ENCODE measurements around the gene DCLK2. TPM values are rescaled to one million over a fixed set of nuclear protein-coding genes. Genes with fewer than 3 reads are reported as not detected.

Gene DCLK2
- total RNA-seq, 1 experiment from 2014 or later: 29.7 TPM

GRCh38 chr4:150104404-150105027, 26.3 kb downstream of the DCLK2 start:
- in situ Hi-C loops (cut with HindIII; ENCODE audit: low pct_unique_long_range_greater_than_20kb, low sequenced_read_pairs): no loop called here
- no peak for DNase-seq (ENCODE audit: low read depth)

DNA sequence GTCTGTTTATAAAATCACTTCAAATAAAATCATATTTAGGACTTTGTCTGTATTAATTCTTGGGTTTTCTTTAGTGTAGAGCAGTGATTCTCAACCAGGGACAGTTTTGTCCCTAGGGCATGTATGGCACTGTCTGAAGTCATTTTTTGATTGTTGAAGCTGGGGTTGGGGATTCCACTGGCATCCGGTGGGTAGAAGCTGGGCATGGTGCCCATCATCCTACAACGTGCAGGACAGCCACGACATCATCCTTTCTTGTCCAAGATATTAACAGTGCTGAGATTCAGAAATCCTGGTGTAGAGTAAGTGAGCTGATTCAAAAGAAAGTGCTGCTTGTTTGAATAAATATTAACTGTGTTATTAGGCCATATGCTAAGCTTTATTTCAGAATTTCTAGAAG, 28.6 kb downstream of the DCLK2 start:
- no peak for DNase-seq (ENCODE audit: low read depth)
- in situ Hi-C loops (cut with HindIII; ENCODE audit: low pct_unique_long_range_greater_than_20kb, low sequenced_read_pairs): no loop called here

GRCh38 chr4:150108691-150109090, 30.4 kb downstream of the DCLK2 start:
- in situ Hi-C loops (cut with HindIII; ENCODE audit: low pct_unique_long_range_greater_than_20kb, low sequenced_read_pairs): no loop called here
- DNase-seq (ENCODE audit: low read depth): no peak

GRCh38 chr4:150114641-150115040, 36.4 kb downstream of the DCLK2 start:
- in situ Hi-C loops (cut with HindIII; ENCODE audit: low pct_unique_long_range_greater_than_20kb, low sequenced_read_pairs): no loop called here
- no peak for DNase-seq (ENCODE audit: low read depth)

GRCh38 chr4:150115851-150116250, 37.6 kb downstream of the DCLK2 start:
- in situ Hi-C loops (cut with HindIII; ENCODE audit: low pct_unique_long_range_greater_than_20kb, low sequenced_read_pairs): no loop called here
- DNase-seq (ENCODE audit: low read depth): no peak

- DNase-seq (ENCODE audit: low read depth): no peak
- in situ Hi-C loops (cut with HindIII; ENCODE audit: low pct_unique_long_range_greater_than_20kb, low sequenced_read_pairs): no loop called here
Observed at GRCh38 chr4:150116506-150116905, 38.3 kb downstream of the DCLK2 start.

DNA sequence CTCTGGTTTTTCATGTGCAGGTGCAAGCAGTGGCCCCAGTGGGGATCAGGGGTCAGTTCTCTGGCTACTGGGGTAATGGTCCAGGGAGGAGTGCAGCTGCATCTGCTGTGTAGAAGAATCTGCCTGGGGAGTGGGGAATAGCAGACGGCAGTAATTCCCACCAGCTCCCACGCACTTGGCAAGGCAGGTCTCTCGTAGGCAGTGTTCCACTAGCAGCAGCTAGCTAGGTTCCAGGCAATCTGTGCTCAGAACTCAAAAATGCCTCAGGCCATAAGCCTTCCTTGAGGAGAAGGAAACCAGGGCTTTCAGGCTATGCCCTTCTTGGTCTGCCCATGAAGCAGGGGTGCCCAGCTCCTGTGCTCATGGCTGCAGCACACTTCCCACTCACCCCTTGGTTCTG, 38.8 kb downstream of the DCLK2 start:
- in situ Hi-C loops (cut with HindIII; ENCODE audit: low pct_unique_long_range_greater_than_20kb, low sequenced_read_pairs): no loop called here
- no peak for DNase-seq (ENCODE audit: low read depth)

GRCh38 chr4:150117629-150118028, 39.4 kb downstream of the DCLK2 start:
- in situ Hi-C loops (cut with HindIII; ENCODE audit: low pct_unique_long_range_greater_than_20kb, low sequenced_read_pairs): no loop called here
- no peak for DNase-seq (ENCODE audit: low read depth)

DNA sequence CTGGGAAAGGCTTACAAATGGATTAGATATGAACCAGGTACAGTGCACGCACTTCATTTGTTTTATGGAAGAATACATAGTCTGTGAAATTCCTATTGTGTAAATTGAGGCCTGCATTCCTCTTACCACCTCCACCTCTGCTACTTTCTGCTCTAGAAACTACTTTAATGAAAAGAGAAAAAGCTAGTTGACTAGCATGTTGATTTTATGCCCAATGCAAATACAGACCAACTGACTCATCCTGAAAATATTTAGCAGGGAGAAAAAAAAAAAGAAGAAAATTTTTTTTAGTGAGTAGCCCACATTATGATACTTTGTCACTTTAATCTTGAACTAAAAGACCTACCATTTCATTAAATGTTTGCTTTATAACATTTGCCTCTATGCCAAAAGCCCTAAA, 41.2 kb downstream of the DCLK2 start:
- in situ Hi-C loops (cut with HindIII; ENCODE audit: low pct_unique_long_range_greater_than_20kb, low sequenced_read_pairs): no loop called here
- peak; percentile 68 for DNase-seq (ENCODE audit: low read depth)

GRCh38 chr4:150123087-150123486, 44.8 kb downstream of the DCLK2 start:
- DNase-seq (ENCODE audit: low read depth): no peak
- in situ Hi-C loops (cut with HindIII; ENCODE audit: low pct_unique_long_range_greater_than_20kb, low sequenced_read_pairs): no loop called here

GRCh38 chr4:150123796-150124677, 45.8 kb downstream of the DCLK2 start:
- in situ Hi-C loops (cut with HindIII; ENCODE audit: low pct_unique_long_range_greater_than_20kb, low sequenced_read_pairs): no loop called here
- DNase-seq (ENCODE audit: low read depth): peak; percentile 57

GRCh38 chr4:150126201-150126863, 48.1 kb downstream of the DCLK2 start:
- DNase-seq (ENCODE audit: low read depth): no peak
- in situ Hi-C loops (cut with HindIII; ENCODE audit: low pct_unique_long_range_greater_than_20kb, low sequenced_read_pairs): no loop called here

DNA sequence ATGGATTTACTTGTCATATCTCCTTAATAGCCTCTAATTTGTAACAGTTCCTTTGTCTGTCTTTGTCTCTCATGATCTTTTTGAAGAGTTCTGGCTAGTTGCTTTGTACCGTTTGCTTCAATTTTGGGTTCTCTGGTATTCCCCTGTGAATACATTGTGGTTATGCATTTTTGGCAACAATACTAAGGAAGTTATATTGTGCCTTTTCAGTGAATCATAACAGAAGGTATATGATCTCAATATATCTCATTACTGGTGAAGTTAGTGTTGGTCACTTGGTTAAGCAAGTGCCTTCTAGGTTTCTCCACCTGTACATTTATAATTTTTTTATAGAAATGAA, 48.6 kb downstream of the DCLK2 start:
- in situ Hi-C loops (cut with HindIII; ENCODE audit: low pct_unique_long_range_greater_than_20kb, low sequenced_read_pairs): no loop called here
- no peak for DNase-seq (ENCODE audit: low read depth)

DNA sequence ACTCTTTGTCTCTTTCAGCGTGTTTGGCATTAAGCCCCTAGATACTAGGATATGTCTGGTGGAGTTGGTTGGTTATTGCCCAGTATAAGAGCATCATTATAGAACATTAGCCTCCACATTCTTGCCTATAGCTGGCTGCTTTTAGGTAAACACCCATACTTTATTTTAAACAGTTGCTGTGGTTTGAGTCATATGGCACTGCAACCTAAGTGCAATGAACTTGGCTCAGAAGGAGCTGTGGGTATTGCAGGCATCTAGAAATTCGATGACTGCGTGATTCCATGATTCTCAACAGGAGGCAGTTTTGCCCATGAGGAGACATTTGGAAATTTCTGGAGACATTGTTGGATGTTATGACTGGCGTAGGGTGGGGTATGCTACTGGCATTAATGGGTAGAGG, 49.5 kb downstream of the DCLK2 start:
- in situ Hi-C loops (cut with HindIII; ENCODE audit: low pct_unique_long_range_greater_than_20kb, low sequenced_read_pairs): no loop called here
- no peak for DNase-seq (ENCODE audit: low read depth)

GRCh38 chr4:150130933-150131332, 52.7 kb downstream of the DCLK2 start:
- no peak for DNase-seq (ENCODE audit: low read depth)
- in situ Hi-C loops (cut with HindIII; ENCODE audit: low pct_unique_long_range_greater_than_20kb, low sequenced_read_pairs): no loop called here

- DNase-seq (ENCODE audit: low read depth): no peak
- in situ Hi-C loops (cut with HindIII; ENCODE audit: low pct_unique_long_range_greater_than_20kb, low sequenced_read_pairs): no loop called here
Observed at GRCh38 chr4:150131581-150132228, 53.5 kb downstream of the DCLK2 start.

- in situ Hi-C loops (cut with HindIII; ENCODE audit: low pct_unique_long_range_greater_than_20kb, low sequenced_read_pairs): no loop called here
- no peak for DNase-seq (ENCODE audit: low read depth)
Observed at GRCh38 chr4:150133605-150134004, 55.4 kb downstream of the DCLK2 start.

GRCh38 chr4:150135134-150135772, 57.0 kb downstream of the DCLK2 start:
- no peak for DNase-seq (ENCODE audit: low read depth)
- in situ Hi-C loops (cut with HindIII; ENCODE audit: low pct_unique_long_range_greater_than_20kb, low sequenced_read_pairs): no loop called here

Measured in Caki2 (cell line).